Hepatocyte (in vitro differentiated cells): ENCODE results near the gene VPS51.

Experiments used
- EZH2 ChIP-seq: fragments of 200-600 bp; sonication (generic); IDR thresholded peaks from 2 replicates; pipeline ENCODE4 v1.6.1; 2016; ENCODE audit warnings: antibody characterized with exemption, mild to moderate bottlenecking, borderline replicate concordance
- TF ChIP-seq, protein P1 (sequence below): fragments of 200-600 bp; sonication (generic); IDR thresholded peaks from 2 replicates; pipeline ENCODE4 v1.5.1; 2016; ENCODE audit warnings: antibody characterized with exemption, mild to moderate bottlenecking; ENCODE audit not compliant: poor library complexity

DNA sequence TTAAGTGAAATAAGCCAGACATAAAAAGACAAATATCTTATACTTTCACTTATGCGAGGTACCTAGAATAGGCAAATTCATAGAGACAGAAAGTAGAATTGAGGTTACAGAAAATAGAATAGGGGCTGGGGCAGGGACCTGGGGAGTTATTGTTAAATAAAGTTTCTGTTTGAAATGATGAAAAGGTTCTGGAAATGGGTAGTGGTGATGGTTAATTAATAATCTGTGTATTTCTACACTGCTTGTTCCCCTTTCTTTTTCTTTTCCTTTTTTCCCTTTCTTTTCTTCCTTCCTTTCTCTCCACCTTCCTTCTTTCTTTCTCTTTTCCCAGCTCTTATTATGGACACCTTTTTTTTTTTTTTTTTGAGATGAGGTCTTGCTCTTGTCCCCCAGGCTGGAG is 40.5 kb upstream of the VPS51 start:
- TF ChIP-seq, protein P1, sequence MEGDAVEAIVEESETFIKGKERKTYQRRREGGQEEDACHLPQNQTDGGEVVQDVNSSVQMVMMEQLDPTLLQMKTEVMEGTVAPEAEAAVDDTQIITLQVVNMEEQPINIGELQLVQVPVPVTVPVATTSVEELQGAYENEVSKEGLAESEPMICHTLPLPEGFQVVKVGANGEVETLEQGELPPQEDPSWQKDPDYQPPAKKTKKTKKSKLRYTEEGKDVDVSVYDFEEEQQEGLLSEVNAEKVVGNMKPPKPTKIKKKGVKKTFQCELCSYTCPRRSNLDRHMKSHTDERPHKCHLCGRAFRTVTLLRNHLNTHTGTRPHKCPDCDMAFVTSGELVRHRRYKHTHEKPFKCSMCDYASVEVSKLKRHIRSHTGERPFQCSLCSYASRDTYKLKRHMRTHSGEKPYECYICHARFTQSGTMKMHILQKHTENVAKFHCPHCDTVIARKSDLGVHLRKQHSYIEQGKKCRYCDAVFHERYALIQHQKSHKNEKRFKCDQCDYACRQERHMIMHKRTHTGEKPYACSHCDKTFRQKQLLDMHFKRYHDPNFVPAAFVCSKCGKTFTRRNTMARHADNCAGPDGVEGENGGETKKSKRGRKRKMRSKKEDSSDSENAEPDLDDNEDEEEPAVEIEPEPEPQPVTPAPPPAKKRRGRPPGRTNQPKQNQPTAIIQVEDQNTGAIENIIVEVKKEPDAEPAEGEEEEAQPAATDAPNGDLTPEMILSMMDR, result no peak
- no peak for TF ChIP-seq EZH2
